ENCODE measurements around the gene PUDP. TPM values are rescaled to one million over a fixed set of nuclear protein-coding genes. Genes with fewer than 3 reads are reported as not detected.
"Not testable (repeated sequence)": the region's sequence is repeated elsewhere in the genome, so short reads cannot be mapped to it uniquely, and the experiment has no call there.

Gene PUDP
- 10 to 100 TPM; 26.4 to 39.0 TPM for total RNA-seq

DNA sequence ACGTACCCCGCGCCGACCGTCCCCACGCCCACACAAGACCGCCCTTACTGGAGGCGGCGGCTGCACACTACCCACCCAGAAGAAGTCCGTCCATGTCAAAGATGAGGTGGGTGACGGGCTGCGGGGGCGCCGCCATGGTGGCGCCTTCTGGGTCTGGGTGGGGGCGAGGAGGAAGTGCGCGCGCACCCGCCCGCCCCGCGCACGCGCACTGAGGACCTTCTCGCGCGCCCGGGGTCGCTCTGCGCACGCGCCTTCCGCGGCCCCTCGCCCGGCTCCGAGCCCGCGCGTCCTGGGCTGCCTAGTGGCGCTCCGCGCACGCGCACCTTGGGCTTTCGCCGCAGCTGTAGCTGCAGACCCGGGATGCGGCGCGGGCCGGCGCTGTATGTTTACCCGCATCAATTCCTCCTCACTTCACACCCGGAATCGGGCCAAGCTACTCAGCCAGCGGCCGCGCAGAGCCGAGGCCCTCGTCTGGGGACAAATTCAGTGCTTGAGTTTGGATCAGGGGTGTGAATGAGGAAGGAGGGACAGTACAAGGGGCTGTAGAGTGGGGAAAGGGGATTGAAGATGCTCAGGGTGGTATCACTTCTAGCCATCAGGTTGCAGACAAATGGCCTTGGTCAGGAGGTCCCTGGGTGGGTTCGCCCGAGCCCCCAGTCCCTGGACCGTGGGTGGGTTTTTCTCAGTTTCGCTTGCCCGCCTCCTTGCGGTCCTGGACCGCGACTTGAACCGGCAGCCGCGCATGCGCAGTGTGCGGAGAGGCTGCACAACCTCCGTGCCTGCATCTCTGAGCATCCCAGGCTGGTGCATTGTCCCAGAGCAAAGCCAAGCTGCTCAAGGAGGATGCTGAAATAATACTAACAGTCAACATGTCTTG is at the start of gene PUDP:
PUDP (minus strand) TSS at position 176 of the 877 bp plus-strand sequence; CDS start at position 136, 40 bp downstream.
- Mint-ChIP-seq H3K9me3 (no peaks in the 10 kb centered on the region), H3K27ac (peak within 1 kb of the TSS; percentile 68 to 89), H3K4me1 (ENCODE audit: low read depth in 2 of 2) (peaks cover 0 to 20% of the 10 kb centered on the region in 2 donors), H3K36me3 (no peaks in the 10 kb centered on the region), H3K4me3 (peak within 1 kb of the TSS; percentile 73), H3K27me3 (peaks cover 0 to 2% of the 10 kb centered on the region in 2 donors)
- DNase-seq (ENCODE audit: low spot score) (peak; percentile 95), ATAC-seq (peak; percentile 93 to 94)

GRCh38 chrX:7194606-7195005 is 46.7 kb upstream of the PUDP start:
- DNase-seq (ENCODE audit: low spot score) (no peak), ATAC-seq (no peak)
- no peak overlapping the region for H3K4me3 Mint-ChIP-seq
- no peaks in the 10 kb centered on the region for H3K9me3 Mint-ChIP-seq
- H3K36me3 Mint-ChIP-seq, result no peaks in the 10 kb centered on the region
- H3K27me3 Mint-ChIP-seq, result no peaks in the 10 kb centered on the region
- no peaks in the 10 kb centered on the region for H3K4me1 Mint-ChIP-seq (ENCODE audit: low read depth in 2 of 2)
- no peak overlapping the region for H3K27ac Mint-ChIP-seq

- DNase-seq (ENCODE audit: low spot score), result no peak
- Mint-ChIP-seq H3K36me3 (no peaks in the 10 kb centered on the region), H3K27ac (no peak overlapping the region), H3K9me3 (no peaks in the 10 kb centered on the region), H3K4me1 (ENCODE audit: low read depth in 2 of 2) (no peaks in the 10 kb centered on the region), H3K27me3 (no peaks in the 10 kb centered on the region), H3K4me3 (no peak overlapping the region)
- no peak for ATAC-seq
These were observed 44.9 kb upstream of the PUDP start for GRCh38 chrX:7192871-7193270.

GRCh38 chrX:7191681-7192110 is 43.7 kb upstream of the PUDP start:
- Mint-ChIP-seq H3K36me3 (no peaks in the 10 kb centered on the region), H3K27ac (no peak overlapping the region), H3K4me3 (no peak overlapping the region), H3K9me3 (no peaks in the 10 kb centered on the region), H3K4me1 (ENCODE audit: low read depth in 2 of 2) (peaks cover 0 to under 1% of the 10 kb centered on the region in 2 donors), H3K27me3 (no peaks in the 10 kb centered on the region)
- no peak for DNase-seq (ENCODE audit: low spot score)
- no peak for ATAC-seq

GRCh38 chrX:7190157-7190556 is 42.2 kb upstream of the PUDP start:
- H3K9me3 Mint-ChIP-seq, result no peaks in the 10 kb centered on the region
- H3K27ac Mint-ChIP-seq, result no peak overlapping the region
- no peak for ATAC-seq
- H3K36me3 Mint-ChIP-seq, result no peaks in the 10 kb centered on the region
- no peak overlapping the region for H3K4me3 Mint-ChIP-seq
- no peaks in the 10 kb centered on the region for H3K27me3 Mint-ChIP-seq
- DNase-seq (ENCODE audit: low spot score), result no peak
- peaks cover 0 to 4% of the 10 kb centered on the region in 2 donors for H3K4me1 Mint-ChIP-seq (ENCODE audit: low read depth in 2 of 2)

GRCh38 chrX:7188672-7189071 is 40.7 kb upstream of the PUDP start:
- Mint-ChIP-seq H3K9me3 (no peaks in the 10 kb centered on the region), H3K27ac (no peak overlapping the region), H3K4me1 (ENCODE audit: low read depth in 2 of 2) (peaks cover 0 to 4% of the 10 kb centered on the region in 2 donors), H3K36me3 (no peaks in the 10 kb centered on the region), H3K27me3 (no peaks in the 10 kb centered on the region), H3K4me3 (no peak overlapping the region)
- DNase-seq (ENCODE audit: low spot score) (no peak), ATAC-seq (no peak)

GRCh38 chrX:7184816-7185215 is 36.9 kb upstream of the PUDP start:
- Mint-ChIP-seq H3K27ac (no peak overlapping the region), H3K9me3 (no peaks in the 10 kb centered on the region), H3K4me1 (ENCODE audit: low read depth in 2 of 2) (peaks cover 0 to 4% of the 10 kb centered on the region in 2 donors), H3K27me3 (no peaks in the 10 kb centered on the region), H3K36me3 (no peaks in the 10 kb centered on the region), H3K4me3 (no peak overlapping the region)
- ATAC-seq, result no peak
- no peak for DNase-seq (ENCODE audit: low spot score)

GRCh38 chrX:7179446-7179845 is 31.5 kb upstream of the PUDP start:
- no peak overlapping the region for H3K27ac Mint-ChIP-seq
- ATAC-seq, result peak; percentile 40 to 67

GRCh38 chrX:7178859-7179258 is 30.9 kb upstream of the PUDP start:
- H3K27ac Mint-ChIP-seq, ATAC-seq: not testable (repeated sequence)
- peaks cover 10 to 14% of the 10 kb centered on the region in 2 donors for H3K4me1 Mint-ChIP-seq (ENCODE audit: low read depth in 2 of 2)

More at GRCh38 chrX:7179446-7179845, 31.5 kb upstream of the PUDP start:
- H3K36me3 Mint-ChIP-seq, result peaks cover 7% of the 10 kb centered on the region
- H3K9me3 Mint-ChIP-seq, result no peaks in the 10 kb centered on the region
- no peak for DNase-seq (ENCODE audit: low spot score)
- no peak overlapping the region for H3K4me3 Mint-ChIP-seq
- peaks cover 0 to 5% of the 10 kb centered on the region in 2 donors for H3K27me3 Mint-ChIP-seq
- peaks cover 10 to 14% of the 10 kb centered on the region in 2 donors for H3K4me1 Mint-ChIP-seq (ENCODE audit: low read depth in 2 of 2)

DNA sequence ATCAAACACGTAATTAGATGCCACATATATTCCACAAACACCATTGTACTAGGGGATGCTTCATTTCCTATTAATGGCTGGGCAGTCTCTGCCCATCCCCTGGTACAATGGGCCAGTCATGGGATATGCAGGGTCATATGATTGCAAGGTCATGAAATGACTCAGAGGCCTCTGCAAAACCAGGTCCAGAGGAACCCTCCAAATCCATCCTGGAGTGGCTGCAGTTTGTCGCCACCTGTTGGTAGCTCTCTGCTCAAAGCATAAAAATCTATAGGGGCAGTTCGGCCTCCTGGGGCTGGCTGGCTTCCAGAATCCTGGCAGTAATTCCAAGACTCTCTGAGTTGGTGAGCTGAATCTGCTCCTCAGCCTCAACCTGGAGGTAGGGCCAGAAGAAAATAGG is 22.9 kb upstream of the PUDP start:
- H3K36me3 Mint-ChIP-seq, result no peaks in the 10 kb centered on the region
- H3K9me3 Mint-ChIP-seq, result no peaks in the 10 kb centered on the region
- H3K27me3 Mint-ChIP-seq, result peaks cover 0 to 2% of the 10 kb centered on the region in 2 donors
- DNase-seq (ENCODE audit: low spot score) (peak; percentile 69), ATAC-seq (peak; percentile 54 to 85)
- no peak overlapping the region for H3K27ac Mint-ChIP-seq
- H3K4me1 Mint-ChIP-seq (ENCODE audit: low read depth in 2 of 2), result peaks cover 0 to 3% of the 10 kb centered on the region in 2 donors
- no peak overlapping the region for H3K4me3 Mint-ChIP-seq

More at GRCh38 chrX:7178859-7179258, 30.9 kb upstream of the PUDP start:
- H3K36me3 Mint-ChIP-seq; H3K9me3 Mint-ChIP-seq; DNase-seq (ENCODE audit: low spot score); H3K27me3 Mint-ChIP-seq; H3K4me3 Mint-ChIP-seq: not testable (repeated sequence)

DNA sequence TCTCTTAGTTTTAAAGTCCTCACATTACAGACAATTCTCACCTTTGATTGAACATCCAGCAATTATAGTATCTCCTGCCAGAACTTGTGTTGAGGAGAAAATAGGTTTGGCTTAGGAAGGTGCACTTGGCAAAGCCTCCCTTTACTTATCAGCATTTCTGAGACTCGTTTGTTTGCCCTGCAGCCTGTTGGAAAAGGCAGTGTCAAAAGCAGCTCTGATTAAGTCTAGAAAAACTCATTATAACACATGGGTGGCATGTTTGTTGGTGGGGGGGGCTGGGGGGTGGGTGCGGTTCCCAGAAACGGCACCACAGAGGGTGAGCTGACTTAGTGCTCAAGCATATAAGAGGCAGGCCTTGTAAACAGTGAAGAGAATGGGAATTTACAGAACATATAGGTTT is 21.7 kb upstream of the PUDP start:
- Mint-ChIP-seq H3K36me3 (no peaks in the 10 kb centered on the region), H3K4me1 (ENCODE audit: low read depth in 2 of 2) (peaks cover 0 to 3% of the 10 kb centered on the region in 2 donors), H3K27ac (no peak overlapping the region), H3K27me3 (peaks cover 0 to 2% of the 10 kb centered on the region in 2 donors), H3K4me3 (no peak overlapping the region), H3K9me3 (no peaks in the 10 kb centered on the region)
- no peak for ATAC-seq
- no peak for DNase-seq (ENCODE audit: low spot score)

DNA sequence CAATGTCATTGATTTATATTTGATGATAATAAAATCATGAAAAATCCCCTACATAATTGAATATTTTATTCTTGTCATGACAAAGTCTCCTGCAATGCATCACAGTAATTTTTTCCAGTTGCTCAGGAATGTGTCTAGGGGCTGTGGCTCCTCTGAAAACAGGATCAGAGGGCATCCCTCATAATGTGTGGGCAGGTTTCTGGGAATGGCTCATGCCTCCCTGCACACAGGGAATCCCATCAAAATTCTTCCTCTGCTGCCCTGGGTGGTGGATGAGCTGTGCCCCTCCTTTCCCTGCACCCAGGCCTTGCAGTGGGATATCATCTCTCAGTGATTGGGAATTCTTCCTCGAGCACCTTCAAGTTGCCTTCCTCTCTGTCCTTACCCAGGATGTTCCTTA is 20.4 kb upstream of the PUDP start:
- Mint-ChIP-seq H3K27ac (no peak overlapping the region), H3K36me3 (no peaks in the 10 kb centered on the region), H3K4me3 (no peak overlapping the region), H3K4me1 (ENCODE audit: low read depth in 2 of 2) (no peaks in the 10 kb centered on the region), H3K27me3 (peaks cover 0 to 2% of the 10 kb centered on the region in 2 donors), H3K9me3 (no peaks in the 10 kb centered on the region)
- no peak for ATAC-seq
- DNase-seq (ENCODE audit: low spot score), result no peak

DNA sequence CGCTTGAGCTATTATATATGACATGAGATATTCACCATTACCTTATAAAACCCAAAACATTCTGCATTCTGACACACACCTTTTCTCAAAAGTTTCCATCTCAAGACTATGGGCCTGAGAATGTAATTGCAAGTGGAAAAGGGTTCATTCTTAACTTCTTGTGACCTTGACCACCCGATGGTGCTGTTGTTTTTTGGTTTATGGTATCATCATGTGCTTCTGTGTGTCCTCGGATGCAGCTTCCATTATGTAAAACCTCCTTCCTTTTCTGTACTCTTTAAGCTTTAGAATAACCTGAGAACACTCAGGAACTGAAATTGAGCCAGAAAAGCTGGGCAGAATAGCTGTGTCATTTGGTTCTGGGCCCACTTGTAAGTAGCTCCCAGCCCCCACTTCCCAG is 16.2 kb upstream of the PUDP start:
- ATAC-seq (no peak), DNase-seq (ENCODE audit: low spot score) (no peak)
- no peaks in the 10 kb centered on the region for H3K36me3 Mint-ChIP-seq
- no peak overlapping the region for H3K27ac Mint-ChIP-seq
- no peak overlapping the region for H3K4me3 Mint-ChIP-seq
- H3K27me3 Mint-ChIP-seq, result no peaks in the 10 kb centered on the region
- H3K4me1 Mint-ChIP-seq (ENCODE audit: low read depth in 2 of 2), result no peaks in the 10 kb centered on the region
- no peaks in the 10 kb centered on the region for H3K9me3 Mint-ChIP-seq

DNA sequence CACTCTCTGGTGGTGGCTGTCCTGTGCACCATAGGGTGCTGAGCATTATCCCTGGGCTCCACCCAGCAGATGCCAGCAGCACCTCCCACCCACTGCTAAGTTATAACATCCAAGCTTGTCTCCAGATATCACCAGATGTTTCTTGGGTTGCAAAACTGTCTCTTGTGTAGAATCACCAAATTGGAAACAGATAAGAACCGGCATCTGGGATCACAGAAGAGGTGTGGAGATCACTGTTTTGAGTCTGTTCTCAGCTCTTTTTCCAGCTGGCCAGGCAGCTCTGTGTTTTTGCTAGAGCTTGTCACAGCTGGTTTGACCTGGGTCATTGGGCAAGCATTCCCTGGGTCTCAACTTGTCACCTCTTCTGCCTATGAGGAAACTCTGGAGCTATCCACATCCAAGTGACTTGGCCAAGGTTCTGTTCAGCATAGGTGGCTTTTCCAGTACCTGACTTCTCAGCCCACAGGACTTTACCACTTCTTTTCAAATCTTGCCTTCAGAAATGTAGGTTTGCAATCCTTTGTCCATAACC is 15.3 kb upstream of the PUDP start:
- Mint-ChIP-seq H3K27me3 (no peaks in the 10 kb centered on the region), H3K9me3 (no peaks in the 10 kb centered on the region), H3K27ac (no peak overlapping the region), H3K36me3 (no peaks in the 10 kb centered on the region), H3K4me3 (no peak overlapping the region), H3K4me1 (ENCODE audit: low read depth in 2 of 2) (no peaks in the 10 kb centered on the region)
- ATAC-seq (no peak), DNase-seq (ENCODE audit: low spot score) (no peak)
